Ovary (tissue), 9 donors: ENCODE results near the gene PDK1. TPM values are rescaled to one million over a fixed set of nuclear protein-coding genes. Genes with fewer than 3 reads are reported as not detected.

Experiments used
- DNase-seq, 5 donors: peaks; one replicate each; pipeline ENCODE4 v3.0.0-alpha.2; 2019 to 2020
- H3K27ac ChIP-seq, 2 donors: fragments of 200-600 bp; one replicate each; pipeline versions ENCODE4 v1.5.1 to v1.8.0; 2019 to 2022
- H3K27me3 ChIP-seq: fragments of 200-600 bp; one replicate; pipeline ENCODE4 v1.8.0; 2022
- H3K36me3 ChIP-seq: fragments of 200-600 bp; sonication (generic); one replicate; pipeline ENCODE4 v1.5.1; 2019
- H3K4me1 ChIP-seq: one replicate; pipeline ENCODE4 v1.8.1; 2013; ENCODE audit warnings: mild to moderate bottlenecking, moderate library complexity; ENCODE audit not compliant: insufficient read depth
- H3K4me3 ChIP-seq: fragments of 200-600 bp; sonication (generic); one replicate; pipeline ENCODE4 v1.5.1; 2017
- H3K9me3 ChIP-seq, 2 donors: fragments of 200-600 bp in 1 of 2; sonication (generic) in 1 of 2; one replicate each; pipeline versions ENCODE4 v1.5.1 to v1.8.1; 2013 to 2019; ENCODE audit warnings: mild to moderate bottlenecking in 1 of 2, moderate library complexity in 1 of 2
- CTCF ChIP-seq, 3 donors: fragments of 450-650 bp in 2 of 3; fragments of 200-600 bp in 1 of 3; IDR thresholded peaks; one replicate each; pipeline versions ENCODE4 v1.5.1 to v1.8.0; 2016 to 2022; ENCODE audit warnings: antibody characterized with exemption in 3 of 3, mild to moderate bottlenecking in 1 of 3
- EP300 ChIP-seq: sonication (generic); formaldehyde crosslinking; IDR thresholded peaks from one replicate; pipeline ENCODE4 v1.6.1; 2017; ENCODE audit warnings: antibody characterized with exemption
- POLR2A ChIP-seq: fragments of 450-650 bp; IDR thresholded peaks from one replicate; pipeline ENCODE4 v1.6.1; 2017; ENCODE audit warnings: antibody characterized with exemption, mild to moderate bottlenecking, moderate library complexity
- WGBS, 3 donors: extraction: QIAGEN DNeasy Blood & Tissue Kit in 1 of 3; methylation state at CpG; one replicate each; pipeline versions ENCODE4 v1.1.5 to v1.1.7; 2013 to 2017; 5-methylcytosine and 5-hydroxymethylcytosine counted together
- intact Hi-C, 4 donors: fragments of 100-400 bp; cut with DNase I; formaldehyde crosslinking; loops; one replicate each; pipeline versions ENCODE4 v1.11.0 to v1.15.1; 2022 to 2023
- polyA plus RNA-seq, 2 donors: library from polyadenylated mRNA; stranded (reverse); fragments of 200-250 nt in 1 of 2; fragments of 350-450 nt in 1 of 2; fragmentation: Illumina TruSeq in 1 of 2; extraction: RNeasy Lipid Tissue Mini Kit (QIAGEN cat#74804) in 1 of 2; gene quantifications; one replicate each; pipeline ENCODE4 v1.2.3, GENCODE V29; 2013 to 2014
- total RNA-seq, 7 donors: library from RNA; depleted of rRNA in 2 of 7; stranded (reverse); fragments of >200 nt in 2 of 7; fragmentation: NEBNext Ultra II Directional in 3 of 7; extraction: Animal tissue kit (Norgen Biotek cat#: 25700) in 3 of 7; gene quantifications; one replicate each; pipeline versions ENCODE4 v1.1.0 to v1.2.4, GENCODE V29; 2016 to 2023
- donor health status: DM: no; HTN: no; CAD: no; lungs with moderate emphysema.
- donor health status: DM: no; HTN: no; CAD: no.
- donor health status: Bipolar disorder and iron deficiency.
- donor health status: DM: yes; HTN: yes; CAD: no.
- donor health status: DM: no; HTN: no; CAD: no.
- donor health status: DM: yes; HTN: yes; CAD: no.

Gene PDK1
- total and polyA plus RNA-seq, 9 donors, result 5.1 to 53.0 (median 20.9) TPM

GRCh38 chr2:172555272-172555521, 693 bp upstream of the PDK1 start:
- 3 to 6% (median 5%) methylated on average over 8 of the region's 8 CpGs for WGBS, 3 donors

GRCh38 chr2:172556284-172557033, 569 bp downstream of the PDK1 start:
- intact Hi-C loops, result no loop called here
- Histone ChIP-seq H3K27me3 (no peaks in the 10 kb centered on the region), H3K9me3 (no peaks in the 10 kb centered on the region), H3K4me3 (peak overlapping the region; percentile 86), H3K4me1 (peaks cover 5% of the 10 kb centered on the region), H3K36me3 (no peaks in the 10 kb centered on the region), H3K27ac (peak overlapping the region; percentile 74 to 94)
- peak; percentile 50 to 73 (median 69) for DNase-seq
- TF ChIP-seq CTCF (IDR thresholded peaks at IDR 0.05) (no peak), EP300 (no peak), POLR2A (no peak)
- 1 to 2% (median 1%) methylated on average over 52 of the region's 52 CpGs for WGBS, 3 donors

More at GRCh38 chr2:172555272-172555521, 693 bp upstream of the PDK1 start:
- H3K27me3 ChIP-seq, result no peaks in the 10 kb centered on the region
- peaks cover 5% of the 10 kb centered on the region for H3K4me1 ChIP-seq
- TF ChIP-seq CTCF (IDR thresholded peaks at IDR 0.05) (no peak), POLR2A (no peak), EP300 (no peak)
- peak overlapping the region; percentile 74 to 94 for H3K27ac ChIP-seq
- no peaks in the 10 kb centered on the region for H3K36me3 ChIP-seq
- no peak for DNase-seq
- peak overlapping the region; percentile 86 for H3K4me3 ChIP-seq
- intact Hi-C loops, result no loop called here
- no peaks in the 10 kb centered on the region for H3K9me3 ChIP-seq

- WGBS, 3 donors, result 82 to 84% (median 82%) methylated on average over 5 of the region's 5 CpGs
- TF ChIP-seq POLR2A (no peak), EP300 (no peak)
- Histone ChIP-seq H3K4me1 (peaks cover 5% of the 10 kb centered on the region), H3K9me3 (no peaks in the 10 kb centered on the region), H3K27me3 (no peaks in the 10 kb centered on the region), H3K36me3 (no peaks in the 10 kb centered on the region), H3K27ac (no peak overlapping the region), H3K4me3 (no peak overlapping the region)
- intact Hi-C loops, result no loop called here
- no peak for DNase-seq
These were observed 2.5 kb downstream of the PDK1 start for GRCh38 chr2:172558372-172558771.

GRCh38 chr2:172560721-172561120, 4.8 kb downstream of the PDK1 start:
- no peaks in the 10 kb centered on the region for H3K36me3 ChIP-seq
- no peak for TF ChIP-seq CTCF (IDR thresholded peaks at IDR 0.05)
- no peak for TF ChIP-seq POLR2A
- TF ChIP-seq EP300, result no peak
- intact Hi-C loops, result no loop called here
- H3K9me3 ChIP-seq, result no peaks in the 10 kb centered on the region
- H3K4me3 ChIP-seq, result no peak overlapping the region
- DNase-seq, result no peak
- no peak overlapping the region for H3K27ac ChIP-seq
- WGBS, 3 donors, result 94 to 98% (median 94%) methylated on average over 2 of the region's 2 CpGs
- H3K4me1 ChIP-seq, result no peaks in the 10 kb centered on the region
- H3K27me3 ChIP-seq, result no peaks in the 10 kb centered on the region

- H3K4me3 ChIP-seq, result no peak overlapping the region
- no peak overlapping the region for H3K27ac ChIP-seq
- H3K4me1 ChIP-seq, result no peaks in the 10 kb centered on the region
- H3K27me3 ChIP-seq, result no peaks in the 10 kb centered on the region
- TF ChIP-seq POLR2A, result no peak
- no peak for TF ChIP-seq EP300
- TF ChIP-seq CTCF (IDR thresholded peaks at IDR 0.05), result no peak
- H3K36me3 ChIP-seq, result no peaks in the 10 kb centered on the region
- intact Hi-C loops, result no loop called here
- 52 to 55% (median 54%) methylated on average over 4 of the region's 4 CpGs for WGBS, 3 donors
- no peaks in the 10 kb centered on the region for H3K9me3 ChIP-seq
- no peak for DNase-seq
These were observed 5.4 kb downstream of the PDK1 start for GRCh38 chr2:172561270-172561669.
